Measurements from ENCODE around the gene MAD1L1. TPM values are rescaled to one million over a fixed set of nuclear protein-coding genes. Genes with fewer than 3 reads are reported as not detected.
A peak's percentile ranks its signal among the peaks of the same experiment; 100 is the strongest.

MAD1L1 gene
- total RNA-seq, 1 experiment from 2014 or later = 43.8 TPM

- TF ChIP-seq, protein P1, sequence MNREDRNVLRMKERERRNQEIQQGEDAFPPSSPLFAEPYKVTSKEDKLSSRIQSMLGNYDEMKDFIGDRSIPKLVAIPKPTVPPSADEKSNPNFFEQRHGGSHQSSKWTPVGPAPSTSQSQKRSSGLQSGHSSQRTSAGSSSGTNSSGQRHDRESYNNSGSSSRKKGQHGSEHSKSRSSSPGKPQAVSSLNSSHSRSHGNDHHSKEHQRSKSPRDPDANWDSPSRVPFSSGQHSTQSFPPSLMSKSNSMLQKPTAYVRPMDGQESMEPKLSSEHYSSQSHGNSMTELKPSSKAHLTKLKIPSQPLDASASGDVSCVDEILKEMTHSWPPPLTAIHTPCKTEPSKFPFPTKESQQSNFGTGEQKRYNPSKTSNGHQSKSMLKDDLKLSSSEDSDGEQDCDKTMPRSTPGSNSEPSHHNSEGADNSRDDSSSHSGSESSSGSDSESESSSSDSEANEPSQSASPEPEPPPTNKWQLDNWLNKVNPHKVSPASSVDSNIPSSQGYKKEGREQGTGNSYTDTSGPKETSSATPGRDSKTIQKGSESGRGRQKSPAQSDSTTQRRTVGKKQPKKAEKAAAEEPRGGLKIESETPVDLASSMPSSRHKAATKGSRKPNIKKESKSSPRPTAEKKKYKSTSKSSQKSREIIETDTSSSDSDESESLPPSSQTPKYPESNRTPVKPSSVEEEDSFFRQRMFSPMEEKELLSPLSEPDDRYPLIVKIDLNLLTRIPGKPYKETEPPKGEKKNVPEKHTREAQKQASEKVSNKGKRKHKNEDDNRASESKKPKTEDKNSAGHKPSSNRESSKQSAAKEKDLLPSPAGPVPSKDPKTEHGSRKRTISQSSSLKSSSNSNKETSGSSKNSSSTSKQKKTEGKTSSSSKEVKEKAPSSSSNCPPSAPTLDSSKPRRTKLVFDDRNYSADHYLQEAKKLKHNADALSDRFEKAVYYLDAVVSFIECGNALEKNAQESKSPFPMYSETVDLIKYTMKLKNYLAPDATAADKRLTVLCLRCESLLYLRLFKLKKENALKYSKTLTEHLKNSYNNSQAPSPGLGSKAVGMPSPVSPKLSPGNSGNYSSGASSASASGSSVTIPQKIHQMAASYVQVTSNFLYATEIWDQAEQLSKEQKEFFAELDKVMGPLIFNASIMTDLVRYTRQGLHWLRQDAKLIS (CRISPR knock-in tag; IDR thresholded peaks at IDR 0.05; ENCODE audit: borderline replicate concordance) = no peak
Observed at GRCh38 chr7:1920881-1921280, 311.9 kb downstream of the MAD1L1 start (continued).

- no peak overlapping the region for H3K4me3 Mint-ChIP-seq
- H3K27ac Mint-ChIP-seq = peak overlapping the region; percentile 33; the same call in 1 of the 2 replicates
- POLR2A ChIA-PET = no interaction called here
- no peak for DNase-seq (ENCODE audit: low spot score)
- ATAC-seq = no peak
- CTCF ChIA-PET = no interaction called here
- H3K4me1 Mint-ChIP-seq = no peaks in the 10 kb centered on the region
- H3K36me3 Mint-ChIP-seq = no peaks in the 10 kb centered on the region
- H3K9me3 Mint-ChIP-seq = no peaks in the 10 kb centered on the region
- H3K27me3 Mint-ChIP-seq (ENCODE audit: low read depth) = no peaks in the 10 kb centered on the region; the same call in 1 of the 2 replicates
- TF ChIP-seq, protein P2, sequence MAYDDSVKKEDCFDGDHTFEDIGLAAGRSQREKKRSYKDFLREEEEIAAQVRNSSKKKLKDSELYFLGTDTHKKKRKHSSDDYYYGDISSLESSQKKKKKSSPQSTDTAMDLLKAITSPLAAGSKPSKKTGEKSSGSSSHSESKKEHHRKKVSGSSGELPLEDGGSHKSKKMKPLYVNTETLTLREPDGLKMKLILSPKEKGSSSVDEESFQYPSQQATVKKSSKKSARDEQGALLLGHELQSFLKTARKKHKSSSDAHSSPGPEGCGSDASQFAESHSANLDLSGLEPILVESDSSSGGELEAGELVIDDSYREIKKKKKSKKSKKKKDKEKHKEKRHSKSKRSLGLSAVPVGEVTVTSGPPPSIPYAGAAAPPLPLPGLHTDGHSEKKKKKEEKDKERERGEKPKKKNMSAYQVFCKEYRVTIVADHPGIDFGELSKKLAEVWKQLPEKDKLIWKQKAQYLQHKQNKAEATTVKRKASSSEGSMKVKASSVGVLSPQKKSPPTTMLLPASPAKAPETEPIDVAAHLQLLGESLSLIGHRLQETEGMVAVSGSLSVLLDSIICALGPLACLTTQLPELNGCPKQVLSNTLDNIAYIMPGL (CRISPR knock-in tag; IDR thresholded peaks at IDR 0.05) = no peak
- TF ChIP-seq, protein P3, sequence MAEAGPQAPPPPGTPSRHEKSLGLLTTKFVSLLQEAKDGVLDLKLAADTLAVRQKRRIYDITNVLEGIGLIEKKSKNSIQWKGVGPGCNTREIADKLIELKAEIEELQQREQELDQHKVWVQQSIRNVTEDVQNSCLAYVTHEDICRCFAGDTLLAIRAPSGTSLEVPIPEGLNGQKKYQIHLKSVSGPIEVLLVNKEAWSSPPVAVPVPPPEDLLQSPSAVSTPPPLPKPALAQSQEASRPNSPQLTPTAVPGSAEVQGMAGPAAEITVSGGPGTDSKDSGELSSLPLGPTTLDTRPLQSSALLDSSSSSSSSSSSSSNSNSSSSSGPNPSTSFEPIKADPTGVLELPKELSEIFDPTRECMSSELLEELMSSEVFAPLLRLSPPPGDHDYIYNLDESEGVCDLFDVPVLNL (CRISPR knock-in tag; IDR thresholded peaks at IDR 0.05; ENCODE audit: borderline replicate concordance, low read depth) = no peak
- TF ChIP-seq ZNF425 (CRISPR knock-in tag; conservative IDR thresholded peaks at IDR 0.05) = no peak
- TF ChIP-seq E2F5 (CRISPR knock-in tag; IDR thresholded peaks at IDR 0.05) = no peak
- no peak for TF ChIP-seq NR2C2 (CRISPR knock-in tag; IDR thresholded peaks at IDR 0.05)
- no peak for TF ChIP-seq EMX1 (CRISPR knock-in tag; IDR thresholded peaks at IDR 0.05)
- no peak for TF ChIP-seq ZSCAN18 (CRISPR knock-in tag; IDR thresholded peaks at IDR 0.05)
- no peak for TF ChIP-seq ATF1 (CRISPR knock-in tag; IDR thresholded peaks at IDR 0.05)
- TF ChIP-seq TP53 (CRISPR knock-in tag; IDR thresholded peaks at IDR 0.05) = no peak
- no peak for TF ChIP-seq IRF2 (CRISPR knock-in tag; IDR thresholded peaks at IDR 0.05; ENCODE audit: borderline replicate concordance, low read depth)
- TF ChIP-seq CREM (CRISPR knock-in tag; IDR thresholded peaks at IDR 0.05) = no peak
- TF ChIP-seq, protein P4, sequence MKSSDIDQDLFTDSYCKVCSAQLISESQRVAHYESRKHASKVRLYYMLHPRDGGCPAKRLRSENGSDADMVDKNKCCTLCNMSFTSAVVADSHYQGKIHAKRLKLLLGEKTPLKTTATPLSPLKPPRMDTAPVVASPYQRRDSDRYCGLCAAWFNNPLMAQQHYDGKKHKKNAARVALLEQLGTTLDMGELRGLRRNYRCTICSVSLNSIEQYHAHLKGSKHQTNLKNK (CRISPR knock-in tag; IDR thresholded peaks at IDR 0.05) = no peak
Observed at GRCh38 chr7:1920266-1920681, 312.5 kb downstream of the MAD1L1 start.
